ENCODE measurements around the gene CLIC6.

CLIC6 gene

GRCh38 chr21:34726627-34727337 lies 58.0 kb downstream of the CLIC6 start:
- DNase-seq (ENCODE audit: low read depth in 2 of 2) = no peak

- DNase-seq (ENCODE audit: low read depth in 2 of 2) = no peak
Measured at GRCh38 chr21:34728479-34728878, 59.7 kb downstream of the CLIC6 start.

GRCh38 chr21:34730194-34730593 lies 61.4 kb downstream of the CLIC6 start:
- no peak for DNase-seq (ENCODE audit: low read depth in 2 of 2)

GRCh38 chr21:34730756-34731445 lies 62.1 kb downstream of the CLIC6 start:
- DNase-seq (ENCODE audit: low read depth in 2 of 2) = no peak

- DNase-seq (ENCODE audit: low read depth in 2 of 2) = no peak
Measured at GRCh38 chr21:34732388-34732821, 63.6 kb downstream of the CLIC6 start.

GRCh38 chr21:34733852-34734251 lies 65.1 kb downstream of the CLIC6 start:
- DNase-seq (ENCODE audit: low read depth in 2 of 2) = no peak

- DNase-seq (ENCODE audit: low read depth in 2 of 2) = no peak
Measured at GRCh38 chr21:34734696-34735095, 65.9 kb downstream of the CLIC6 start.

GRCh38 chr21:34736116-34736874 lies 67.5 kb downstream of the CLIC6 start:
- DNase-seq (ENCODE audit: low read depth in 2 of 2) = no peak

GRCh38 chr21:34737115-34737514 lies 68.3 kb downstream of the CLIC6 start:
- peak in 1 of 2 experiments; percentile 7 for DNase-seq (ENCODE audit: low read depth in 2 of 2)

- no peak for DNase-seq (ENCODE audit: low read depth in 2 of 2)
Measured at GRCh38 chr21:34740198-34740597, 71.4 kb downstream of the CLIC6 start.

GRCh38 chr21:34743285-34743684 lies 74.5 kb downstream of the CLIC6 start:
- no peak for DNase-seq (ENCODE audit: low read depth in 2 of 2)

GRCh38 chr21:34743831-34744230 lies 75.0 kb downstream of the CLIC6 start:
- DNase-seq (ENCODE audit: low read depth in 2 of 2) = peak; percentile 11 to 14

- DNase-seq (ENCODE audit: low read depth in 2 of 2) = no peak
Measured at GRCh38 chr21:34744801-34745200, 76.0 kb downstream of the CLIC6 start.

- peak; percentile 73 to 80 for DNase-seq (ENCODE audit: low read depth in 2 of 2)
Measured at GRCh38 chr21:34745557-34746255, 76.9 kb downstream of the CLIC6 start.

GRCh38 chr21:34748862-34749261 lies 80.1 kb downstream of the CLIC6 start:
- no peak for DNase-seq (ENCODE audit: low read depth in 2 of 2)

- DNase-seq (ENCODE audit: low read depth in 2 of 2) = no peak
Measured at GRCh38 chr21:34754690-34755647, 86.2 kb downstream of the CLIC6 start.

GRCh38 chr21:34761758-34762330 lies 93.0 kb downstream of the CLIC6 start:
- DNase-seq (ENCODE audit: low read depth in 2 of 2) = no peak

GRCh38 chr21:34762786-34763185 lies 94.0 kb downstream of the CLIC6 start:
- DNase-seq (ENCODE audit: low read depth in 2 of 2) = peak; percentile 17 to 19

GRCh38 chr21:34764715-34765284 lies 96.0 kb downstream of the CLIC6 start:
- no peak for DNase-seq (ENCODE audit: low read depth in 2 of 2)

- DNase-seq (ENCODE audit: low read depth in 2 of 2) = no peak
Measured at GRCh38 chr21:34765619-34766018, 96.8 kb downstream of the CLIC6 start.

Data from fibroblast of skin of left quadriceps (primary cell).